Measurements from ENCODE around the gene CHRNB4.

- TF ChIP-seq CTCF (conservative IDR thresholded peaks at IDR 0.05), result no peak
- no peak for TF ChIP-seq ZFX (IDR thresholded peaks at IDR 0.05)
These were observed 48.6 kb upstream of the CHRNB4 start for GRCh38 chr15:78689626-78690025.
